H1 (cell line): ENCODE measurements around the gene AGPAT4. TPM values are rescaled to one million over a fixed set of nuclear protein-coding genes. Genes with fewer than 3 reads are reported as not detected.

Source experiments
- CEBPB ChIP-seq: IDR thresholded peaks from 2 replicates; pipeline ENCODE4 v1.6.1; 2012; ENCODE audit warnings: low read depth, low read length
- MAFK ChIP-seq: IDR thresholded peaks from 2 replicates; pipeline ENCODE4 v1.6.1; 2012; ENCODE audit warnings: low read depth, mild to moderate bottlenecking, improper control_type of control experiment, low read length
- POLR2AphosphoS5 ChIP-seq: IDR thresholded peaks from 2 replicates; pipeline ENCODE4 v1.6.1; 2011; ENCODE audit warnings: low read depth, low read length
- SP4 ChIP-seq: IDR thresholded peaks from 2 replicates; pipeline ENCODE4 v1.6.1; 2012; ENCODE audit warnings: low read length, inconsistent platforms
- polyA plus RNA-seq, 7 experiments: library from polyadenylated mRNA; depleted of rRNA in 3 of 7; stranded (reverse) in 5 of 7; unstranded in 2 of 7; fragments of >200 nt in 5 of 7; fragments of 200-250 nt in 2 of 7; gene quantifications; 1 replicate in 5 of 7; 2 replicates in 1 of 7; 4 replicates in 1 of 7; pipeline versions ENCODE4 v1.2.1 to v1.2.3, GENCODE V29; 2011 to 2013; ENCODE audit warnings: missing spikeins in 2 of 7, mixed read lengths in 2 of 7
- total RNA-seq: library from RNA; stranded (reverse); fragmentation: NEBNext Ultra II Directional; extraction: Animal tissue kit (Norgen Biotek cat#: 25700); gene quantifications from 2 replicates; pipeline ENCODE4 v1.2.1, GENCODE V29; 2021
- TF ChIP-seq, protein P1 (sequence below): fragments of 300-600 bp; sonication (generic); IDR thresholded peaks from 2 replicates; pipeline ENCODE4 v1.7.1; 2012; ENCODE audit warnings: low read length, moderate library complexity, mild to moderate bottlenecking, inconsistent platforms; ENCODE audit not compliant: insufficient replicate concordance

Gene AGPAT4
- total and polyA plus RNA-seq, 2 of the 8 experiments (the other 6 are each of a cell fraction or from before 2014, with no cell fraction given): 13.5 to 23.8 TPM

- TF ChIP-seq, protein P1, sequence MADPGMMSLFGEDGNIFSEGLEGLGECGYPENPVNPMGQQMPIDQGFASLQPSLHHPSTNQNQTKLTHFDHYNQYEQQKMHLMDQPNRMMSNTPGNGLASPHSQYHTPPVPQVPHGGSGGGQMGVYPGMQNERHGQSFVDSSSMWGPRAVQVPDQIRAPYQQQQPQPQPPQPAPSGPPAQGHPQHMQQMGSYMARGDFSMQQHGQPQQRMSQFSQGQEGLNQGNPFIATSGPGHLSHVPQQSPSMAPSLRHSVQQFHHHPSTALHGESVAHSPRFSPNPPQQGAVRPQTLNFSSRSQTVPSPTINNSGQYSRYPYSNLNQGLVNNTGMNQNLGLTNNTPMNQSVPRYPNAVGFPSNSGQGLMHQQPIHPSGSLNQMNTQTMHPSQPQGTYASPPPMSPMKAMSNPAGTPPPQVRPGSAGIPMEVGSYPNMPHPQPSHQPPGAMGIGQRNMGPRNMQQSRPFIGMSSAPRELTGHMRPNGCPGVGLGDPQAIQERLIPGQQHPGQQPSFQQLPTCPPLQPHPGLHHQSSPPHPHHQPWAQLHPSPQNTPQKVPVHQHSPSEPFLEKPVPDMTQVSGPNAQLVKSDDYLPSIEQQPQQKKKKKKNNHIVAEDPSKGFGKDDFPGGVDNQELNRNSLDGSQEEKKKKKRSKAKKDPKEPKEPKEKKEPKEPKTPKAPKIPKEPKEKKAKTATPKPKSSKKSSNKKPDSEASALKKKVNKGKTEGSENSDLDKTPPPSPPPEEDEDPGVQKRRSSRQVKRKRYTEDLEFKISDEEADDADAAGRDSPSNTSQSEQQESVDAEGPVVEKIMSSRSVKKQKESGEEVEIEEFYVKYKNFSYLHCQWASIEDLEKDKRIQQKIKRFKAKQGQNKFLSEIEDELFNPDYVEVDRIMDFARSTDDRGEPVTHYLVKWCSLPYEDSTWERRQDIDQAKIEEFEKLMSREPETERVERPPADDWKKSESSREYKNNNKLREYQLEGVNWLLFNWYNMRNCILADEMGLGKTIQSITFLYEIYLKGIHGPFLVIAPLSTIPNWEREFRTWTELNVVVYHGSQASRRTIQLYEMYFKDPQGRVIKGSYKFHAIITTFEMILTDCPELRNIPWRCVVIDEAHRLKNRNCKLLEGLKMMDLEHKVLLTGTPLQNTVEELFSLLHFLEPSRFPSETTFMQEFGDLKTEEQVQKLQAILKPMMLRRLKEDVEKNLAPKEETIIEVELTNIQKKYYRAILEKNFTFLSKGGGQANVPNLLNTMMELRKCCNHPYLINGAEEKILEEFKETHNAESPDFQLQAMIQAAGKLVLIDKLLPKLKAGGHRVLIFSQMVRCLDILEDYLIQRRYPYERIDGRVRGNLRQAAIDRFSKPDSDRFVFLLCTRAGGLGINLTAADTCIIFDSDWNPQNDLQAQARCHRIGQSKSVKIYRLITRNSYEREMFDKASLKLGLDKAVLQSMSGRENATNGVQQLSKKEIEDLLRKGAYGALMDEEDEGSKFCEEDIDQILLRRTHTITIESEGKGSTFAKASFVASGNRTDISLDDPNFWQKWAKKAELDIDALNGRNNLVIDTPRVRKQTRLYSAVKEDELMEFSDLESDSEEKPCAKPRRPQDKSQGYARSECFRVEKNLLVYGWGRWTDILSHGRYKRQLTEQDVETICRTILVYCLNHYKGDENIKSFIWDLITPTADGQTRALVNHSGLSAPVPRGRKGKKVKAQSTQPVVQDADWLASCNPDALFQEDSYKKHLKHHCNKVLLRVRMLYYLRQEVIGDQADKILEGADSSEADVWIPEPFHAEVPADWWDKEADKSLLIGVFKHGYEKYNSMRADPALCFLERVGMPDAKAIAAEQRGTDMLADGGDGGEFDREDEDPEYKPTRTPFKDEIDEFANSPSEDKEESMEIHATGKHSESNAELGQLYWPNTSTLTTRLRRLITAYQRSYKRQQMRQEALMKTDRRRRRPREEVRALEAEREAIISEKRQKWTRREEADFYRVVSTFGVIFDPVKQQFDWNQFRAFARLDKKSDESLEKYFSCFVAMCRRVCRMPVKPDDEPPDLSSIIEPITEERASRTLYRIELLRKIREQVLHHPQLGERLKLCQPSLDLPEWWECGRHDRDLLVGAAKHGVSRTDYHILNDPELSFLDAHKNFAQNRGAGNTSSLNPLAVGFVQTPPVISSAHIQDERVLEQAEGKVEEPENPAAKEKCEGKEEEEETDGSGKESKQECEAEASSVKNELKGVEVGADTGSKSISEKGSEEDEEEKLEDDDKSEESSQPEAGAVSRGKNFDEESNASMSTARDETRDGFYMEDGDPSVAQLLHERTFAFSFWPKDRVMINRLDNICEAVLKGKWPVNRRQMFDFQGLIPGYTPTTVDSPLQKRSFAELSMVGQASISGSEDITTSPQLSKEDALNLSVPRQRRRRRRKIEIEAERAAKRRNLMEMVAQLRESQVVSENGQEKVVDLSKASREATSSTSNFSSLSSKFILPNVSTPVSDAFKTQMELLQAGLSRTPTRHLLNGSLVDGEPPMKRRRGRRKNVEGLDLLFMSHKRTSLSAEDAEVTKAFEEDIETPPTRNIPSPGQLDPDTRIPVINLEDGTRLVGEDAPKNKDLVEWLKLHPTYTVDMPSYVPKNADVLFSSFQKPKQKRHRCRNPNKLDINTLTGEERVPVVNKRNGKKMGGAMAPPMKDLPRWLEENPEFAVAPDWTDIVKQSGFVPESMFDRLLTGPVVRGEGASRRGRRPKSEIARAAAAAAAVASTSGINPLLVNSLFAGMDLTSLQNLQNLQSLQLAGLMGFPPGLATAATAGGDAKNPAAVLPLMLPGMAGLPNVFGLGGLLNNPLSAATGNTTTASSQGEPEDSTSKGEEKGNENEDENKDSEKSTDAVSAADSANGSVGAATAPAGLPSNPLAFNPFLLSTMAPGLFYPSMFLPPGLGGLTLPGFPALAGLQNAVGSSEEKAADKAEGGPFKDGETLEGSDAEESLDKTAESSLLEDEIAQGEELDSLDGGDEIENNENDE: no peak
- TF ChIP-seq CEBPB: 0 out of 2 replicates have a peak, but pooled peaks have one; percentile 3
- TF ChIP-seq POLR2AphosphoS5: no peak
- no peak for TF ChIP-seq MAFK
- TF ChIP-seq SP4: no peak
Observed at GRCh38 chr6:161254464-161255253, 19.2 kb downstream of the AGPAT4 start (continued).
